Esophagus mucosa (tissue), 1 donor: Measurements from ENCODE around the gene SNCB. TPM values are rescaled to one million over a fixed set of nuclear protein-coding genes. Genes with fewer than 3 reads are reported as not detected.

ENCODE experiments used
- ATAC-seq: fragments of 200-7000 bp; cut with Tn5 transposase; one replicate; pipeline ENCODE4 v1.9.1; 2020
- total RNA-seq: library from RNA; stranded (reverse); gene quantifications from one replicate; pipeline ENCODE4 v1.2.4, GENCODE V29; 2023
- donor health status: DM: yes; HTN: yes; CAD: no.

SNCB gene
- total RNA-seq, 1 donor from 2014 or later: not detected

DNA sequence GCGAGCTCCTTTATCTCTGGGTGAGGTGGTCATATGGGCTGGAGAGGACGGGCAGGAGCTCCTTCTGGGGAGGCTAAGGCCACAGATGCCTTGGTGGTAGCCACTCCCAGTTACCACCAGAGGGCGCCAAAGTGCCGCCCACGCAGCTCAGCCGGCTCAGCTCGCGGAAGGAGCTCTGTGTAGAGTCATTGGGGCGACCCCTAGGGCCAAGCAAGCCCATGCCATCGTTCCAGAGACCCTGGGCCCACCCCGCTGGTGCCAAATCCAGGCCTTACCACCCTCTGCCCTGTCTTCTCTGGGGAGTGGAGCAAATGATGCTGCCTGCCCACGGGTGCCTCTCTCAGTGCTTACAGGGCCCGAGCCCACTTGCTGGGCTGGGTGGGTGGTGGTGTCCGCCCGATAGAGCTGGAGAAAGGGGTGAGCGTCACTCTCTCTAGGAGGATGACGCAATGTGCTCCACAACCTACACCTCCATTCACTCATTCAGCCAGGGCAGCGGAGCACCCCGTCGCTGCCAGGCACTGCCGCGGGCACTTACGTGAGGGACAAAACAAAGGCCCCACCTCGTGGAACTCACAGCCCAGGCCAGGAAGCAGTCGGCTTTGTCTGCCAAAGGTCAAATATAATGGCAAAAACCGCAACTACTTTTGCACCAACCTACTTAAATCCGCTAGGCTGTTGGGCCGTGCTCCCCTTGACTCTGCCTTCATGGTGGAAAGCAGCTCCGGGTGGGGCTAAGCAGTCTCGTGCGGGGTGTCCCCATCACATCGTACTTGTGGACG lies 30.7 kb upstream of the SNCB start:
- peak; percentile 78 for ATAC-seq

DNA sequence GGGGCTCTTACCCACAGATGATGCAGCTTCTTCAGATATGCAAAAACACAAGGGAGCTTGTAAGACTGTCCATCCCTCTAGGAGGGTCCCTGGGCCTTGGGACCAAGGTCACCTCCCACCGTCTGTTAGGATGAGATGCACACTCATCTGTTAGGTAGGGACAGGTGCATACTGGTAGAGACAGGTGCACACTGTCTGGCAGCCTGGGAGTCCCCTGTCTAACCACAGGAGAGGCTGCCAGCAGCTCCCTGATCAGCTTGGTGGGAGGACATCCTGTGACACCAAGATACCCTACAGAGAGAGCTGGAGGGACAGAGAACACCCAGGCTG lies 30.2 kb upstream of the SNCB start:
- ATAC-seq: peak; percentile 17

DNA sequence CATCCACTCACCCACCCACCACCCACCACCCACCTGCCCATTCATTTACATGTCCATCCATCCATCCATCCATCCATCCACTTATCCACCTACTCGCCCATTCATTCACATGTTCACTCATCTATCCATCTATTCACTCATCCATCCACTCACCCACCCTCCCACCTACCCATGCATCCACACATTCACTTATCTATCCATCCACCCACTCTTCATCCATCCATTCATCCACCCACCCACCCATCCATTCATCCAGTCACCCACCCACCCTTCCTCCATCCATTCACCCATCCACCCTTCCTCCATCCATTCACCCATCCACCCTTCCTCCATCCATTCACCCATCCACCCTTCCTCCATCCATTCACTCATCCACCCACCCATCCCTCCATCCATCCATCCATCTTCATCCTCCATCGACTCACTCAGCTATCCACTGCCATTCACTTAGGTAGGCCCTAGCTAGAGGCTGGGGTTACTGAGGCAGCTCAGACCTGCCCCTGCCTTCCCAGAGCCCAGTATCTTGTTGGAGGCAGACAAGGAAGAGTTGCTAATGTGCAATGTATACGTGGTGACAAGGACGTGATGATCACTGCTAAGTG lies 29.6 kb upstream of the SNCB start:
- no peak for ATAC-seq

DNA sequence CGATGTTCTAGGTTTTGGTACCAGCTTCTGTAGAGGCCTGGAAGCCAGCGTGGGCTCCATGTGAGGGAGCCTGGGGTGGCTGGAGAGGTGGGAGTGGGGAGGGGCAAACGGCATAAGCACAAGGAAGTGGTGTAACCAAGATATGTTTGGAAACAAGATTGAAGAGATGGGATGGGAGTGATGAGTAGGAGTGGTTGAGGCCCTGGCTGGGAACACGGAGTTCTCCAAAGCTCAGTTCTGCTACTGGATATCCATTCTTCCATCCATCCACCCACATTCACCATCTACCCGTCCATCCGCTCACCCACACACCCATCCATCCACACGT lies 29.1 kb upstream of the SNCB start:
- ATAC-seq: no peak

DNA sequence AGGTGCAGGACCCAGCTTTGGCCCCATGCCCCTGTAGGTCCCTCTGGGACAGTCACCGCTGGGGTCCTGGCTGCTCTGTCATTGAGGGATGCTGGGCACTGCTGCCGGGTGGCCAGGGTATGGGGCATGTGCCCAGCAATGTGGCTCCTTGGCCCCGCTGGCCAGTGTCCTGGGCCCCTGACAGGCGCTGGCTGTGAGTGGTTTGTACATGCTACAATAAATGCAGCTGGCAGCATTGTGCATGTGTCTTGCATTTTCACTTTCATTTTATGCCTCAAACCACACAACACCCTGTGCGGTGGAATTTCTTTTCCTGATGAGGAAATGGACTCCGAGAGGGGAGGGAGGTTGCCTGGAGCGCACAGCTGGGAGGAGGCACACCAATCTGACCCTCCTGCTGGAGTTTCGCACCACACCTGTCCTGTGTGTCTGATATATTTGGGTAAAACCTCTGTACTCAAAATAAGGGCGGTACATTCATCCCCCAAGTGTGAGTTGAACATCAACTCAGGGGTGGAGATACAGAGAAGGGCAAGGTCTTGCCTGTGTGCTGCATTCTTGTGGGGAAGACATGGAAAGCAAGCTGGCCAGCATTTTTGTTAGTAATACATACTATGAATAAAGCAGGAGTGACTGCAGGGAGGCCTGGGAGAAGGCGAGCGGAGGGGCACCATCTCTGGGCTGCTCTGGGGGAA lies 28.6 kb upstream of the SNCB start:
- no peak for ATAC-seq

DNA sequence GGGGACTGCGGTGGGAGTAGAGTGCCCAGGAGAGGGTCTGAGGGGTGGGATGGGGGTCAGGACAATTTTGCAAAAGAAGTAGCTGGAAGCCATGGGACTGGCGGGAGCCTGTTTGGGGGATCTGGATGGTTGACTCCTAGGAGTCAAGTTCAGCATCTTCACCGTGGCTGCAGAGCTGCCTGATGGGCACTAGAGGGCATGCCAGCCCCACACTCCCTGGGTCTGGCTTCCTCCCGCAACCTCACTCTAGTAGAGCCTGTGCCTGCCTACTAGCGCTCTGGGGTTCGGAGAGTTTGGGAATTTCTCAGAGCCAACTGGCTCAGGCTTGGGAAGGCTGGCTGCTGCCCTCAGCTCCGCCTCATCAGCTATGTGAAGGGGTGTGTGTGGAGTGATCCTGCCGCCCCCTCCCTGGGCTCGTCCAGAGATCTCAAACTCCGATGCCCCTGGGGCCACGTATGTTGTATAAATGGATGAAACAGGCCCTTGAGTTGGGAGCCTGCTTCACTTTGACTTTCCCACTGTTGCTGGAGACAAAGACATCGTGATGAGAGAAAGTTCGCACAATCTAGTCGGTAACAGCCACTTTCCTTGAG lies 27.8 kb upstream of the SNCB start:
- peak; percentile 67 for ATAC-seq

DNA sequence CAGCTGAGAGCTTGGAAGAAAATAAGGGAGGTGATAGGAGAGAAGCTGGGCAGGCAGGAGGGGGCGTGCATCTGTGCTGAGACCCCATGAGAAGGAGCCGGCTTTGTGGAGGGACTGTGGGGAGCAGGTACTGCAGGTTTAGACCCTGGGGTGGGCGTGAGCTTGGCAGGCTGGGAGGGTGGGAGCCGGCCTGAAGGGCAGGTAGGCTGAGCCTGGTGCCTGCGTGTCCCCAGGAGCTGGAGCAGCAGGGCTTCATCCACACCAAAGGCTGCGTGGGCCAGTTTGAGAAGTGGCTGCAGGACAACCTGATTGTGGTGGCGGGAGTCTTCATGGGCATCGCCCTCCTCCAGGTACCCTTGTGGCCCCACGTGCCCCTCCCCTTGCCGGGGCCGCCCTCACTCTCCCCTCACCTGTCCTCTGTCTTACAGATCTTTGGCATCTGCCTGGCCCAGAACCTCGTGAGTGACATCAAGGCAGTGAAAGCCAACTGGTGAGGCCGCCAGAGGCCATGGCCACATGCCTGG lies 26.2 kb upstream of the SNCB start:
- no peak for ATAC-seq

DNA sequence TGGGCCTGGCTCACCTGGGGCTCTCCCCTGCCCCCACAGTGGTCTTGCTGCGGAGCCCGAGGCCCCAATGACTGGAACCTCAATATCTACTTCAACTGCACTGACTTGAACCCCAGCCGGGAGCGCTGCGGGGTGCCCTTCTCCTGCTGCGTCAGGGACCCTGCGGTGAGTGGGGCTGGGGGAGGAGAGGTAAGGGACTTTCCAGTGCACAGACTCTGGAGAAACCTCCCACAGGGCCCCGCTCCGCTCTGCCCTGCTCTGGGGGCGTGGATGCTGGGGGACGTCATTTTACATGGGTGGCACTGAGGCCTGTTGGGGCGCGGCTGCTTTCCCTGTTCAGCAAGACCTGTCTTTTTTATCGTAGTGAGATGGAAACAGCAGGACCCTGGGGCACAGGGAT lies 24.5 kb upstream of the SNCB start:
- ATAC-seq: no peak

DNA sequence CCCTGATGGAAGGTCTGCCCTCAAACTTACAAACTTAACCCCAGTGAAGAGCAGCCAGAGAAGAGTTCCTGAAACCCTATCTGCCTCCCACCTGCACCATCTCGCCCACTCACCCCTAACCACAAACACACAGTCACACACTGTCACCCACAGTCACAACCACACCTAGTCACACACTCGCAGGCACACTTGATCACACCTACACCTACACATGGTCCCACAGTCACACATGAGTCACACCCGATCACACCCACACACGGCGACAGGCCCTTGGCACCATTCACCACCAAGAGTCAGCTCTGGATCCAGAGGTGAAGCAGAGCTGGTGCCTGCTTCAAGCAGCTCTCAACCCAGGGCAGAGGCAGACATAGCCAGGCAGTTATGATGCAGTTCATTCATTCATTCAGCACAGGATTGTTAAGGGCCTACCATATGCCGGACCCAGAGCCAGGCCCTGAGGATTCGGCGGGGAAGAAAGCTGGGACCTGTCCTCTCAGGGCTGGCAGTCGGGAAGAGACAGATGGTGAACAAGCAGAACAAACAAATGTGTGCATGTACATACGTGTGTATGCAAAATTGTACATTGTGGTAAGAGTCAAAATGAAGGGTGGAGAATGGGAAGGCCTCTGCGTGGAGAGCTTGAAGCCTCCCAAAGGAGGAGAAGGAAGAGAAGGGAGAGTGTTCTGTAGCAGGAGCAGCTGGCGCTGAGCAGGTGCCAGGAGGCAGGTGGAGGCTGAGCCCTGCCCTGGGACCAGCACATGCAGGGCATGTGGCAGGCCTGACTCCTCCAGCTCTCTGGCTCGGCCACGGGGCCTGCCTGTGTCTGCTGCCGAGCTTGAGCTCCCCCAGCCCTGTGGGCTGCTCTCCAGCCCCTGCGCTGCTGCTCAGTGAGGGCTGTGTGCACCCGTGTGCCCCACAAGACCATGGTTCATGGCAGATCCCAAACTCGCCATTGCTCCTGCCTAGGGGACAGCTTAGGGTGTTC lies 23.4 kb upstream of the SNCB start:
- peak; percentile 74 for ATAC-seq

DNA sequence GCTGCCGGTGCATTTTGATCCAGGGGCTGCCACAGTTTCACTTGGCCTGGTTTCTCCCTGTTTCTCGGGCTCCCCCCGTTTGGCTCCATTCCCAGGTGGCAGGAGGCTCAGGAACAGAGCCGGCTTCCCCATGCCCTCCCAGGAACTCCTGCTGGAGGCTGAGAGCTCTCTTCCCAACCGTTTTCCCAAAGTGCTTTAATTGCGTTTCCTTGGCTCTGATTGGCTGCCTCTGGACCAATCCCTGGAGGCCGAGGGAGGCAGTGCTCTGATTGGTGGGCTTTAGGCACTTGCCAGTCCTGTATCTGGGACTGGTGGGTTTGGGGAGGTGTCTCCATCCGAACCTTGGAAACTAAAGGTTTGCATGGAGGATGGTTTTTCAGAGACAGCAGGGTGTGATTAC lies 21.8 kb upstream of the SNCB start:
- ATAC-seq: no peak

DNA sequence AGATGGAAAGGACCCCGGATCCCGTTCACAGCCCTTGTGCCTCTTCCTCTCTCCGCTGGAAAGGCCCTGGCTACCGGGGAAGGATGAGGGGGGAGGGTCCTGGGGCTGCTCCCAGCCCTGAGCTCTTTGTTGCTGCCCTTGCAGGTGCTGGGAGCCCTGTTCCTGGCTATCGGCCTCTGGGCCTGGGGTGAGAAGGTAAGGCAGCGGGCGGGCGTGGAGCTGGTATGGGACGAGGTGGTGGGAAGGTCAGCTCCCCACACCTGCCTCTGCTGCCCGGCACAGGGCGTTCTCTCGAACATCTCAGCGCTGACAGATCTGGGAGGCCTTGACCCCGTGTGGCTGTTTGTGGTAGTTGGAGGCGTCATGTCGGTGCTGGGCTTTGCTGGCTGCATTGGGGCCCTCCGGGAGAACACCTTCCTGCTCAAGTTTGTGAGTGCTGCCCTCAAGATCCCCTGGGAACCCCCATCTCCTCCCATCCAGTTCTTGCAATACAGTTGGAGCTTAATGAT lies 21.2 kb upstream of the SNCB start:
- no peak for ATAC-seq

DNA sequence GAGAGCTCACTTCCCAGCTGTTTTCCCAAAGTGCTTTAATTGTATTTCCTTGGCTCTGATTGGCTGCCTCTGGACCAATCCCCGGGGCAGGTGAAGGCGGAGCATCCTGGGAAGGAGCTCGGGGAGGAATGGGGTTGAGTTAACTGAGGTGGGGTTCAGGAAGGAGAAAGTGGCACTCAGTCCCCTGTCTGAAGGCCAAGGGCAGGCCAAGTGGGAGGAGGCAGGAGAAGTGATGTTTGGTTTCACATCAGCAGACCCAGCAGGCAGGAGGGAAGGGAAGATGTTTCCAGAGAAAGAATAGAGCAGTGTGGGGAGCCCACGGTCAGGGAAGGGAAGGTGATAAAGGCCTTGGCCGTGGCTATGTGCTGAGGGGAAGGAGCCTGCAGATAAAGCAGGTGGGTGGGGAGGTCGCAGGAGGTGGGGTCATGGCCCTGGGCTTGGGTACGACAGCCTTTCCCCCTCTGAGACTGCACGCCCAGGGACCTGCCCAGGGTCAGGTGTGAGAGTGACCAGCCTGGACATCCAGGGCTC lies 20.1 kb upstream of the SNCB start:
- no peak for ATAC-seq

DNA sequence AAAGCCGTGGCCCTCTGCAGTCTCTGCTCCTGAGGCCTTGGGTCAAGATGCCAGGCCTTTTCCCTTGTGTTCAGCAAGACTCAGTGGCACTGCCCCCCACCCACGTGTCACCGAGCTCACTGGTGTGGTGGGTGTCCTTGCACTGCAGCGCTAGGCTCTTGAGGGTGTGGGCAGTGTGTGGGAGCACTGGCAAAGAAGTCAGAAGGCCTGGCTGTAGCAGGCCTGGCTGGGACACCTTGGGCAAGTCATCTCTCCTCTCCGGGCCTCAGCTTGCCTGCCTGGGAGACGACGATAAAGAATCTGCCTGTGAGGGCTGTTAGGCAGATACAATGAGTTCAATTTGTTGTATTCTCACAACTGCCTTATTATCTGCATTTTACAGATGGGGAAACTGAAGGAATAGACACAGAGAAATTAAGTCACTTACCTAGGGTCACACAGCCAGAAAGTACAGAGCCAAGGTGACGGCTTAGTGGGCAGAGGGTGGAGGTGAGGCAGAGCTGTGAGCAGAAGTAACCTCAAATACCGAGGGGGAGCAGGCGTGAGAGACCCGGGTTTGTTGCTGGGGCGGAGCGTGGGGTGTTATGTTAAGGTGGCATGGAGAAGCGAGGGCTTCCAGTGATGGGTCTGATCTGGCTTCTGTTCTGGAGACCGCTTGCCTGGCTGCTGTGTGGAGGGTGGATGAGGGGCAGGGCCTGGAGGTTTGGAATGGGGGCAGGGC lies 18.3 kb upstream of the SNCB start:
- ATAC-seq: no peak

DNA sequence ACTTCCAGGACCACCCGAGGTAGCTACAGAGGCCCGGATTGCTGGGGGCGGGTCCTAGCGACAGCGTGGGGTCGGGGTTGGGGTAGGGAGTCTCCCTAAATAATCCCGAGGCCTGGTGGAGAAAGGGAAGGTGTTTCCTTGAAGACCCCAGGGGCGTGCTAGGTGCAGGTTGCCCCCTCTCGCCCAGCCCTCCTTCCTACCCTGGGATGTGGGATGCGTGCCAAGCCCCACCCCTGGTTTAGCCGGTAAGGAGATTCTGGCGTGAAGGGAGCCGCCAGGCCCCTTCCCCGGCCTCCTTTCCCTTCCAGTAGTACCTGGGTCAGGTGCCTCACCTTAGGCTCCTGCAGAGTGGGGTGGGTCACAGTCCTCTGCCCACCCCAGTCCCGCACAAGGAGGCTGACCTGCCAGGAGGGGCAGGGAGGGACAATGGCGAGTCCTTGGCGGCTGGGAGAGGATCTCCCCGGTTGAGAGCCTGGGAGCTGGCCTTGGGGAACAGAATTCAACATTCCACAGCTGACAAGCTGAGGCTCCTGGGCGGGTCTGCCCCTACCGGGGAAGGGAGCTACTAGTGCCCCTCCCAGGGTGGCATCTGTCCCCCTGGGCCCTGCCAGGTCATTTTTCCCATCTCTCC lies 17.6 kb upstream of the SNCB start:
- ATAC-seq: peak; percentile 2

DNA sequence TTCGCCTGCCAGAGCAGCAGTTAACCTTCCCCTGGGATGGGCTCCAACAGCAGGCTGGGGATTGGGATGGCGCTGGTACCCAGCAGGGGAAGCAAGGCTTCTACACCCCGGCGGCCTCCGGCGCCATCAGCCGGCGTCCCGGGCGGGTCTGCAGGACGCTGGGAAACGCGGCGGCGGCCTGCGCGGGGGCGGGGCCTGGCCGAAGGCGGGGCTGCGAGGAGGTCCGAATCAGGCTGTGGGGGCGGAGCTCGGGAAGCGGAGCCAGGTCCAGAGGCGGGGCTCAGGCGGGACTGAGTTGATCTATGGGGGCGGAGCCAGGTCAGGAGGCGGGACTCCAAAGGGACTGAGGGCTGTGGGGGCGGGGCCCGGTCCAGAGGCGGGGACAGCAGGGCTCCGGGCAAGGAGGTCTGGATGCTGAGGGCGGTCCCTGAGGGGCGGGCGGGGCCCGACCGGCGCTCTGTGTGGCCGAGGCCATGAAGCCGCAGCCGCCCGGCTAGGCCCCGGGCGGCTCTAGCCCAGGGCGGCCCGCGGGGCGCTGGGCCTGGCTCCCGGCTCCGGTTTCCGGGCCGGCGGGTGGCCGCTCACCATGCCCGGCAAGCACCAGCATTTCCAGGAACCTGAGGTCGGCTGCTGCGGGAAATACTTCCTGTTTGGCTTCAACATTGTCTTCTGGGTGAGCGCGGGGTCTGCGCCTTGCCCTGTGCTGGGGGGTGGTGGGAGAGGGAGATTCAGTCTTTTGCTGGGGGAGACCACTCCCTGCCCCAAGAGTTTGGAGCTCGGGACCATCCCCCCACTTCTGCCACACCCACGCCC lies 16.9 kb upstream of the SNCB start, which contains the start of gene TSPAN17:
TSS of gene TSPAN17 (plus strand) at position 455 of the 813 bp plus-strand sequence. CDS start at position 587, 132 bp downstream.
- peak; percentile 98 for ATAC-seq

DNA sequence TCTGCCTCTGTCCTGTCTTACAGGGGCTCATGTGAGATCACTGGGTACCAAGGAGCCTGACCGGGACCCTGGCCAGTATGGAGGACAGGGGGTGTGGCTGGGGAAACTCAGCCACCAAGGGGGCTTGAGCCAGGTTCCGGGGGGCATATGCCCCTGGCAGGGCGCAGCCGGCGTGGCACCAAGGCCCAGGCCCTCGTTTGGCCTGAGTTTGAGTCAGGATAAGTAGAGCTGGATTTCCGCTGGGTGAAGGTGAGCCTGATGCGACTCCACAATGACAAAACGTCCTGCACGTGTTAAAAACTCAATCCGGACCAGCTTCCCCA lies 16.3 kb upstream of the SNCB start:
- no peak for ATAC-seq

DNA sequence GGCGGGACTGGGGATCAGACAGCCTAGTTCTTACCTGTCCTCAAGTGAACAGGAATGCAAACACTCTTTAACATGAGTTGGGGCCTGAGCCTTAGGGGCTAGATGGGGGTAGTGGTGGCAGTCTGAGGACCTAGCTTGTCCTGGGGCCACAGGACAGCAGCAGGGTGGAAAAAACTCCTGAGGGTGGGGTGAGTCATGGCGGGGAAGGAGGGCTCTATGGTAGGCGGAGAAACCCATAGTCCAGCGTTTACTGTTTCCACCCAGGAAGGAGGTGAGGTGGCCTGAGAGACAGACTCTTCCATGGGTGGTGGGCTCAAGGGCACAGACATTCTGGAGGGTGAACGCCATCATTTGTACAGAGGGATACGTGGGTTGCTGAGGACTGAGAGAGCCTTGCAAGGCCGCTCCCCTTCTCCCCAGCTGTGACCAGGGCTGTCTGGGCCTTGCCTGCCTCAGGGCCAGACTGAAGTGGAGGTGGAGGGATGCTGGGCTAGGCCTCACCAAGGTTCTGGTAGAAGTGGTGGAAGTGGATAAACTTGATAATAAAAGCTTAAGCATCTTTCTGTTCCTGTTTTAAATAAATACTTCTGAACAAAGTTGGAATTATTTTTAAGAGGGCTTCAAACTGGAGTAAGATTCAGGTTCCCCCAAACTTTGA lies 15.8 kb upstream of the SNCB start:
- ATAC-seq: no peak

DNA sequence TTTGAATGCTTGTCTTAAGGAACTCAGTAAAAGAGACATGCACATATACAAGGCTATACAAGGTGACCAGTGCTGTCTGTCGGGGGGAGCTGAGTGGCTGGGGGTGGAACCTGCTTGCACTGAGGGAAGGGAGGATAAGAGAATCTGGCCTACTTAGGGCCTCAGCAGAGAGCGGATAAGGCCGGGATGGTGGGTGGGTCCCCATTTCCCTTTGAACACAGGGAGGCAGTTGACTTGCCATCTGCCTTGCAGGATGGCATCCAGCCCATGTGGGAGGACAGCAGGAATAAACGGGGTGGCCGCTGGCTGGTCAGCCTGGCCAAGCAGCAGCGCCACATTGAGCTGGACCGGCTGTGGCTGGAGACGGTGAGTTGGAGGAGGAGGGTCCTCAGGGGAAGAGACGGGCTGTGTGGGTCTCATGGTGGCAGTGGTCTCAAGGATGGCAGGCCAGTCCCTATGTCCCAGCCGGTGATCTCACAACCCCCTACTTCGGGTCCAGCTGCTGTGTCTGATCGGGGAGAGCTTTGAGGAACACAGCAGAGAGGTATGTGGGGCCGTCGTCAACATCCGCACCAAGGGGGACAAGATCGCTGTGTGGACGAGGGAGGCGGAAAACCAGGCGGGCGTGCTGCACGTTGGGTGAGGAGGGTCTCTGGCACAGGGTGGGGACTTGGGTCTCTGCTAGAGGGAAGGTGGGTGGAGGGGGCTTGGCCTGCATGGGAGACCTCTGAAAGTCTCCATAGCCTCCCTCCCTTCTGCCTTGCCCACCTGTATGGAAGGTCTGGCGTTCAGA lies 14.7 kb upstream of the SNCB start:
- ATAC-seq: no peak
